CD4-positive, alpha-beta memory T cell (primary cell): ENCODE results near the gene HMGCS2. TPM values are rescaled to one million over a fixed set of nuclear protein-coding genes. Genes with fewer than 3 reads are reported as not detected.

ENCODE experiments used
- CTCF ChIA-PET: fragments of 350-600 bp; sonication (Branson Sonifier 250); formaldehyde crosslinking; loops from one replicate; lab custom pipeline; 2021; ENCODE audit warnings: inconsistent platforms; ENCODE audit not compliant: partially characterized antibody; lab: Charles Lee
- POLR2A ChIA-PET: fragments of 350-600 bp; sonication (Branson Sonifier 250); formaldehyde crosslinking; loops from one replicate; lab custom pipeline; 2021; ENCODE audit not compliant: partially characterized antibody; lab: Charles Lee
- DNase-seq, 5 donors: peaks; one replicate each; pipeline versions ENCODE4 v3.0.0 to v3.0.0-alpha.2; 2020 to 2022; ENCODE audit warnings: mixed read lengths in 1 of 5
- H3K27ac ChIP-seq: one replicate; pipeline ENCODE4 v1.7.0; 2013; ENCODE audit warnings: low read depth, low read length
- H3K27me3 ChIP-seq: 2 replicates; pipeline ENCODE4 v1.7.0; 2013; ENCODE audit warnings: mild to moderate bottlenecking, low read length, moderate library complexity; ENCODE audit not compliant: insufficient read depth
- H3K36me3 ChIP-seq: 2 replicates; pipeline ENCODE4 v1.7.0; 2013; ENCODE audit warnings: mild to moderate bottlenecking, low read length, moderate library complexity; ENCODE audit not compliant: insufficient read depth
- H3K4me1 ChIP-seq: 2 replicates; pipeline ENCODE4 v1.7.0; 2013; ENCODE audit warnings: mild to moderate bottlenecking, low read length, moderate library complexity; ENCODE audit not compliant: insufficient read depth
- H3K4me3 ChIP-seq, 2 donors: one replicate each; pipeline ENCODE4 v1.7.0; 2013; ENCODE audit warnings: low read length in 2 of 2, mild to moderate bottlenecking in 1 of 2
- H3K9me3 ChIP-seq, 2 donors: one replicate each; pipeline ENCODE4 v1.7.0; 2013; ENCODE audit warnings: low read length in 2 of 2, control low read depth in 1 of 2; ENCODE audit not compliant: control insufficient read depth in 1 of 2
- H3K27ac Mint-ChIP-seq, 7 donors: one replicate each; pipeline ENCODE4 v1.8.0; 2020 to 2021; ENCODE audit warnings: mixed read lengths in 7 of 7, mild to moderate bottlenecking in 6 of 7, inconsistent platforms in 3 of 7, moderate library complexity in 3 of 7
- H3K27me3 Mint-ChIP-seq, 2 donors: one replicate each; pipeline ENCODE4 v1.8.0; 2020 to 2021; ENCODE audit warnings: mixed read lengths in 2 of 2
- H3K36me3 Mint-ChIP-seq, 2 donors: one replicate each; pipeline ENCODE4 v1.8.0; 2020 to 2021; ENCODE audit warnings: mixed read lengths in 2 of 2, inconsistent platforms in 1 of 2, mild to moderate bottlenecking in 1 of 2
- H3K4me1 Mint-ChIP-seq, 4 donors: one replicate each; pipeline ENCODE4 v1.8.0; 2020 to 2021; ENCODE audit warnings: mixed read lengths in 4 of 4, mild to moderate bottlenecking in 1 of 4
- H3K4me3 Mint-ChIP-seq, 8 donors: one replicate each; pipeline ENCODE4 v1.8.0; 2020 to 2021; ENCODE audit warnings: mixed read lengths in 8 of 8, mild to moderate bottlenecking in 7 of 8, moderate library complexity in 6 of 8, inconsistent platforms in 3 of 8
- H3K9me3 Mint-ChIP-seq, 8 donors: one replicate each; pipeline ENCODE4 v1.8.0; 2020 to 2021; ENCODE audit warnings: mixed read lengths in 8 of 8, mild to moderate bottlenecking in 5 of 8, inconsistent platforms in 3 of 8, moderate library complexity in 1 of 8
- intact Hi-C: fragments of 100-400 bp; cut with micrococcal nuclease; formaldehyde crosslinking; loops from one replicate; pipeline ENCODE4 v1.15.1; 2023
- polyA plus RNA-seq, 2 donors: library from polyadenylated mRNA; unstranded; fragments of 300-500 nt; fragmentation: Illumina TruSeq; gene quantifications; one replicate each; pipeline ENCODE4 v1.2.3, GENCODE V29; 2021
- total RNA-seq, 2 experiments: library from RNA; stranded (reverse); gene quantifications; one replicate each; pipeline ENCODE4 v1.2.3, GENCODE V29; 2021

Gene HMGCS2
- total and polyA plus RNA-seq, 4 experiments from 2014 or later, result not detected

DNA sequence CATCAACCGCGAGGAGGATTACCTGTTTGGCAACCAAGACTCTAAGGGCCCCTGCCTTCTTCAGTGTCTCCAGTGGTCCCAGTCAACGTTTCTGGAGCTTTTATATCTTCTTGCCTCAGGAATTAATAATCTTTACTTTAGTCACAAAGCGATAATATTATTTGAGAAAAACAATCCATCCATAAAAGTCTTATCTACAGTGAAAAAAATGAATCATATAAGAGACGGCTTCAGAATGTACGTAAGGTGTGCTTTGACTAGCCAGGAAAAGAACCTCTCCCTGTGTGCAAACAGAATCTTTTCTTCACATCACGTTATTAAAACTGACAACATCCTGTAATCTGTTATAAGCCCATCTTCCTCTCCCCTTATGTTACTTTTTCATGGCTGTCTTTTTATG lies 42.7 kb upstream of the HMGCS2 start, which contains the start of gene REG4:
REG4 (minus strand) TSS at position 74 of the 400 bp plus-strand sequence. CDS start 2,691 bp downstream, outside the sequence.
- H3K27ac Mint-ChIP-seq, result no peak within 1 kb of the TSS
- H3K27me3 Mint-ChIP-seq, result peaks cover 9 to 24% of the 10 kb centered on the region in 2 donors

DNA sequence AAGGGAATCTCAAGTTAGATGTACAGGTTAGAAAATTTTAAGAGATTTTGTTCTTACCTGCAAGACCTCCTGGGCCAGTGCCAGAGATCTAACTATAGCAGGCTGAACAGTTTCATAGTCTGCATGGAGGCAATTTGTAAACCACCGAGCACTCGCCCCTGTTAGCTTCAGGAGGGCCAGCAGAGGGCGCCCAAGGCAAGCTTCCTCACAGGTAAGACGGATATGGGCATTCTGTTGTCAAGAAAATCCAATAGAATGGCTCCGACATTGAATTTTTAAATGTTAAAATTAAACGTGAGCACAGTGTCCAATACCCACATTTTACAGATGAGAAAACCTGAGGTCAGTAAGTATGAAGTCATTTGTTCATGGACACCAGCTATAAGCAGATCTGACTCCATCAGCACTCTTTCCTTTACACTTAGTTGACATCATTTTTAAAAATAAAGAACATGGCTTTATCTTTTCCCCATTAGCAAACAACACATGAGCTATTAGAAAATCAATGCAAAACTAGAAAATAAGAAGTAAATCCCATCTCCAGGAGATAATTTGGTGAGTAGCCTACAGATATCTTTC lies 40.4 kb upstream of the HMGCS2 start:
- Mint-ChIP-seq H3K36me3 (no peaks in the 10 kb centered on the region), H3K4me3 (no peak overlapping the region), H3K4me1 (peaks cover 0 to 4% (median 1%) of the 10 kb centered on the region in 4 donors), H3K27me3 (peaks cover 18 to 26% of the 10 kb centered on the region in 2 donors), H3K9me3 (no peaks in the 10 kb centered on the region), H3K27ac (no peak overlapping the region)
- intact Hi-C loops, result no loop called here
- Histone ChIP-seq H3K27me3 (no peaks in the 10 kb centered on the region), H3K4me3 (no peak overlapping the region), H3K27ac (no peak overlapping the region), H3K9me3 (no peaks in the 10 kb centered on the region), H3K4me1 (peaks cover 4% of the 10 kb centered on the region), H3K36me3 (no peaks in the 10 kb centered on the region)
- DNase-seq, result peak; percentile 38 to 57 (median 52)
- POLR2A ChIA-PET, result no interaction called here
- CTCF ChIA-PET, result interaction anchor here (0.6 to 1.6 kb wide), 14 partner anchors 9 to 132 kb away, joined by 3 to 9 read pairs (median 4); no protein-coding TSS in a partner anchor

More for the DNA sequence above, 42.7 kb upstream of the HMGCS2 start, which contains the start of gene REG4:
- POLR2A ChIA-PET, result no interaction called here
- no peaks in the 10 kb centered on the region for H3K9me3 ChIP-seq
- H3K36me3 ChIP-seq, result no peaks in the 10 kb centered on the region
- H3K4me1 ChIP-seq, result peaks cover 4% of the 10 kb centered on the region
- DNase-seq, result no peak
- H3K9me3 Mint-ChIP-seq, result no peaks in the 10 kb centered on the region
- H3K4me3 ChIP-seq, result no peak within 1 kb of the TSS
- H3K36me3 Mint-ChIP-seq, result no peaks in the 10 kb centered on the region
- H3K4me1 Mint-ChIP-seq, result peaks cover 0 to 4% (median 1%) of the 10 kb centered on the region in 4 donors
- no peaks in the 10 kb centered on the region for H3K27me3 ChIP-seq
- CTCF ChIA-PET, result interaction anchor here (0.7 kb wide), 1 partner anchor 156 kb away, joined by 3 read pairs; no protein-coding TSS in a partner anchor
- H3K4me3 Mint-ChIP-seq, result no peak within 1 kb of the TSS
- H3K27ac ChIP-seq, result no peak within 1 kb of the TSS
- intact Hi-C loops, result no loop called here

DNA sequence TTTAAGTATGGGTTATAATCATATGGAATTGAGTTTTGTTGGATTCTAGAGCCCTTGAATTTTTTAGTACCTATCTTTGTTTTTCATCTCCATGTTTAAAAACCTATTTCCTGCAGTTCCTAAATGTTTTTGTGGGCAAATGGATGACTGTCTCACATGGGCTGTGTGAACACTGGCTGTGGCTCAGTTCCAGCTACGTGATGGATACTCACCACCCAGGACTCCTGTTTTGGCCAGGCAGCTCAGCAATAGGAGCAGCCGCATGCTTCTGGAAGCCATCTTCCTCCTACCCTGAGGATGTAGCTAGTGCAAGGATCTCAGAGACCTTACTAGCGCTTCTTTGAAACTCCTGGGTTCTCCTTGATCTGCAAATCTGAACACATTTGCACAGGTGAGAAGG lies 39.8 kb upstream of the HMGCS2 start:
- Histone ChIP-seq H3K4me1 (peaks cover 4% of the 10 kb centered on the region), H3K36me3 (no peaks in the 10 kb centered on the region), H3K9me3 (no peaks in the 10 kb centered on the region), H3K4me3 (no peak overlapping the region), H3K27ac (no peak overlapping the region), H3K27me3 (no peaks in the 10 kb centered on the region)
- ChIA-PET CTCF (interaction anchor here (0.8 to 1.7 kb wide), 14 partner anchors 9 to 131 kb away, joined by 3 to 9 read pairs (median 4); no protein-coding TSS in a partner anchor), POLR2A (no interaction called here)
- Mint-ChIP-seq H3K27ac (no peak overlapping the region), H3K4me1 (peaks cover 0 to 4% (median 1%) of the 10 kb centered on the region in 4 donors), H3K36me3 (no peaks in the 10 kb centered on the region), H3K9me3 (no peaks in the 10 kb centered on the region), H3K27me3 (peaks cover 18 to 27% of the 10 kb centered on the region in 2 donors), H3K4me3 (no peak overlapping the region)
- no peak for DNase-seq
- intact Hi-C loops, result no loop called here

DNA sequence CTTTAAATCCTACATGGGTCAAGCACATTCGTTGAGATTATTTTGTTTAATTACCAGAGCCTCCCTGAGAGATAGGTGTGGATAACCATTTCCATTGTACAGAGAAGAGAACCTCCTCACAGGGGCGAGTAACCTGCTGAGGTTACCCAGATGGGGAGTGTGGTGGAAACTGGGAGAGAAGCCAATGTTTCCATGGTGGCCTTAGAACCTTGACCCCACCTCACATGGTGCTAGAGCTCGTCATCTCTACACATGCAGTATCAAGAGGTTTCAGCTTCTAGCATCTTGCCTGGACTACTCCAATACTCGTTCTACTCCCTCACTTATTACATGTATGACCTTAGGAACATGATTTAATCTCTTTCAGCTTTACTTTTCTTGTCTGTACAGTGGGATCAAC lies 37.8 kb upstream of the HMGCS2 start:
- intact Hi-C loops, result no loop called here
- CTCF ChIA-PET, result interaction anchor here (1.3 to 1.8 kb wide), 2 partner anchors 9 to 14 kb away, joined by 5 to 8 read pairs; no protein-coding TSS in a partner anchor

DNA sequence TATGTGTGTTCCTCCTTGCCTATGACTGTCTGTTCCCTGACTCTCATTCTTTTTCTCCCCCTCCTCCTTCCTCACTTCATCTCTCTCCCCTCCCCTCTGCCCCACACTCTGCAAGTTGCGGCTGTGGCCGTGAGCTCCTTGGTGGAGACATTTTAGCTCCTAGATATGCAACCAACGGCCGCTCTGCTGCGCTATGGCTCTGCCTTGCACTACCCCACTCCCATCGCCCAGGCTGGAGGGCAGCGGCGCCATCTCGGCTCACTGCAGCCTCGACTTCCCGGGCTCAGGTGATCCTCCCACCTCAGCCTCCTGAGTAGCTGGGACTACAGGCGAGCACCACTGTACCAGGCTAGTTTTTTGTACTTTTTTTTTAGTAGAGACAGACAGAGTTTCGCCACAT lies 37.0 kb upstream of the HMGCS2 start:
- peaks cover 0 to 4% (median 1%) of the 10 kb centered on the region in 4 donors for H3K4me1 Mint-ChIP-seq
- no peaks in the 10 kb centered on the region for H3K36me3 ChIP-seq
- intact Hi-C loops, result no loop called here
- ChIA-PET POLR2A (no interaction called here), CTCF (interaction anchor here (2.2 kb wide), 1 partner anchor 9 kb away, joined by 6 read pairs; no protein-coding TSS in a partner anchor)
- no peak overlapping the region for H3K4me3 ChIP-seq
- H3K27ac Mint-ChIP-seq, result no peak overlapping the region
- H3K9me3 Mint-ChIP-seq, result no peaks in the 10 kb centered on the region
- H3K36me3 Mint-ChIP-seq, result no peaks in the 10 kb centered on the region
- H3K27me3 Mint-ChIP-seq, result peaks cover 18 to 27% of the 10 kb centered on the region in 2 donors
- no peak overlapping the region for H3K27ac ChIP-seq
- H3K27me3 ChIP-seq, result no peaks in the 10 kb centered on the region
- peaks cover 4% of the 10 kb centered on the region for H3K4me1 ChIP-seq
- DNase-seq, result no peak
- H3K9me3 ChIP-seq, result no peaks in the 10 kb centered on the region
- H3K4me3 Mint-ChIP-seq, result no peak overlapping the region

More for the DNA sequence above, 37.8 kb upstream of the HMGCS2 start:
- Mint-ChIP-seq H3K27ac (no peak overlapping the region), H3K27me3 (peaks cover 18 to 27% of the 10 kb centered on the region in 2 donors), H3K9me3 (no peaks in the 10 kb centered on the region), H3K4me1 (peaks cover 0 to 4% (median 1%) of the 10 kb centered on the region in 4 donors), H3K36me3 (no peaks in the 10 kb centered on the region), H3K4me3 (no peak overlapping the region)
- Histone ChIP-seq H3K36me3 (no peaks in the 10 kb centered on the region), H3K9me3 (no peaks in the 10 kb centered on the region), H3K27ac (no peak overlapping the region), H3K27me3 (no peaks in the 10 kb centered on the region), H3K4me1 (peaks cover 4% of the 10 kb centered on the region), H3K4me3 (no peak overlapping the region)
- DNase-seq, result no peak
- POLR2A ChIA-PET, result no interaction called here

GRCh38 chr1:119805247-119805646 lies 36.5 kb upstream of the HMGCS2 start:
- CTCF ChIA-PET, result interaction anchor here (2.2 kb wide), 1 partner anchor 10 kb away, joined by 6 read pairs; no protein-coding TSS in a partner anchor
- Mint-ChIP-seq H3K4me3 (no peak overlapping the region), H3K9me3 (no peaks in the 10 kb centered on the region), H3K4me1 (peaks cover 0 to 4% (median 1%) of the 10 kb centered on the region in 4 donors), H3K27ac (no peak overlapping the region), H3K27me3 (peaks cover 18 to 27% of the 10 kb centered on the region in 2 donors), H3K36me3 (no peaks in the 10 kb centered on the region)
- Histone ChIP-seq H3K4me3 (no peak overlapping the region), H3K9me3 (no peaks in the 10 kb centered on the region), H3K36me3 (no peaks in the 10 kb centered on the region), H3K4me1 (peaks cover 4% of the 10 kb centered on the region), H3K27me3 (no peaks in the 10 kb centered on the region), H3K27ac (no peak overlapping the region)
- no peak for DNase-seq
- POLR2A ChIA-PET, result no interaction called here
- intact Hi-C loops, result no loop called here

DNA sequence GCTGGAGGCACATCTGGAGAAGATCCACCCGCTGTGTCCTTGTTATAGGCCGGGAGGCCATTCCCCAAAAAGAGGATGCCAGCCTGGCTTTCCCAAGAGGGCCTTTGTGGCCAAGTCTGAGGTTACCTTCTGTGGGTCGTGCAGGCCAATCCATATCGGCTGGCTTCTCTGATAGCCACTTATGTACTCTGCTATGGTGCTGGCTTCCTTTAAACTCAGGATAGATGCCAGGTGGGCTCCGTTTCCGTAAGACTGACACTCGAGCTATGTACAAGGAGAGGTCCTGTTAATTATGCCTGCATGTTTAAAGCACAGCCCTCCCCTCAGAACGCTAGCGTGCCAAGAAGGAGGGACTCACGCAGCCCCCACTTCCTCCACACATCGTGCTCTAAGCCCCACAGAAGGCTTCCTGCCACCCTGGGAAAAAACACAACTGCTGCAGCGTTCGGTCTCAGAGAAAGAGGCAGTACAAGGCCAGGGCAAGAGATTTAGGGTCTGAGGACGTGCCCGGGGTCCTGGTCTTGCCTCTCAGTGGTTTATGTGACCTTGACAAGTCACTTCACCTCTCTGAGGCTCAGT lies 31.0 kb upstream of the HMGCS2 start:
- Mint-ChIP-seq H3K36me3 (no peaks in the 10 kb centered on the region), H3K27ac (no peak overlapping the region), H3K9me3 (no peaks in the 10 kb centered on the region), H3K27me3 (peaks cover 0 to 3% of the 10 kb centered on the region in 2 donors), H3K4me3 (no peak overlapping the region), H3K4me1 (no peaks in the 10 kb centered on the region)
- H3K4me3 ChIP-seq, result no peak overlapping the region
- no peaks in the 10 kb centered on the region for H3K36me3 ChIP-seq
- no peak for DNase-seq
- POLR2A ChIA-PET, result no interaction called here
- H3K27ac ChIP-seq, result no peak overlapping the region
- H3K9me3 ChIP-seq, result no peaks in the 10 kb centered on the region
- H3K4me1 ChIP-seq, result no peaks in the 10 kb centered on the region
- intact Hi-C loops, result no loop called here
- H3K27me3 ChIP-seq, result no peaks in the 10 kb centered on the region
- CTCF ChIA-PET, result interaction anchor here (1.1 kb wide), 1 partner anchor 9 kb away, joined by 5 read pairs; no protein-coding TSS in a partner anchor
